DOHH2 (cell line): ENCODE data around the gene TFPT.

Experiments used
- CTCF ChIP-seq: fragments of 200-600 bp; sonication (generic); IDR thresholded peaks from one replicate; pipeline ENCODE4 v1.5.1; 2014; ENCODE audit warnings: antibody characterized with exemption, mild to moderate bottlenecking, low read depth, low read length; ENCODE audit not compliant: poor library complexity, severe bottlenecking
- EZH2phosphoT487 ChIP-seq: fragments of 200-600 bp; sonication (generic); IDR thresholded peaks from 2 replicates; pipeline ENCODE4 v1.6.1; 2017; ENCODE audit warnings: borderline replicate concordance, mild to moderate bottlenecking, antibody characterized with exemption, low read length, moderate library complexity, mixed read lengths

GRCh38 chr19:54154603-54155345 lies 39.3 kb upstream of the TFPT start:
- TF ChIP-seq CTCF = no peak
- no peak for TF ChIP-seq EZH2phosphoT487
